NB4 (cell line): ENCODE measurements around the gene MYH15.

Experiments used
- CTCF ChIP-seq: IDR thresholded peaks from one replicate; pipeline ENCODE4 v1.5.1; 2012; ENCODE audit warnings: low read depth, low read length
- MAX ChIP-seq: IDR thresholded peaks from 2 replicates; pipeline ENCODE4 v1.6.1; 2011; ENCODE audit warnings: low read depth, low read length
- MYC ChIP-seq: IDR thresholded peaks from 2 replicates; pipeline ENCODE4 v1.6.1; 2011; ENCODE audit warnings: low read depth, low read length
- POLR2A ChIP-seq: IDR thresholded peaks from 2 replicates; pipeline ENCODE4 v1.6.1; 2011; ENCODE audit warnings: mild to moderate bottlenecking; ENCODE audit not compliant: insufficient read length; ENCODE audit errors: extremely low read depth

GRCh38 chr3:108404368-108404767 is 106.0 kb downstream of the MYH15 start:
- TF ChIP-seq POLR2A = no peak
- no peak for TF ChIP-seq CTCF
- TF ChIP-seq MYC = no peak
- TF ChIP-seq MAX = no peak
